Neutrophil (primary cell): ENCODE measurements around the gene LIN52.
A peak's percentile ranks its signal among the peaks of the same experiment; 100 is the strongest.

ENCODE experiments used
- H3K27ac ChIP-seq: fragments of 200-600 bp; sonication (generic); 2 replicates; pipeline ENCODE4 v1.5.1; 2016; ENCODE audit warnings: mild to moderate bottlenecking, moderate library complexity
- H3K27me3 ChIP-seq: fragments of 200-600 bp; sonication (generic); 2 replicates; pipeline ENCODE4 v1.6.0; 2016; ENCODE audit warnings: mild to moderate bottlenecking
- H3K36me3 ChIP-seq: fragments of 200-600 bp; sonication (generic); 2 replicates; pipeline ENCODE4 v1.5.1; 2017
- H3K4me1 ChIP-seq, 2 experiments: fragments of 200-600 bp in 1 of 2; sonication (generic) in 1 of 2; 1 replicate in 1 of 2; 2 replicates in 1 of 2; pipeline versions ENCODE4 v1.5.1 to v1.6.1; 2013 to 2016; ENCODE audit warnings: low read depth in 1 of 2, low read length in 1 of 2, mild to moderate bottlenecking in 1 of 2, moderate library complexity in 1 of 2; ENCODE audit not compliant: control insufficient read depth in 1 of 2, insufficient read depth in 1 of 2
- H3K4me3 ChIP-seq, 2 experiments: fragments of 200-600 bp in 1 of 2; sonication (generic) in 1 of 2; 1 replicate in 1 of 2; 2 replicates in 1 of 2; pipeline ENCODE4 v1.5.1; 2013 to 2016; ENCODE audit warnings: low read depth in 1 of 2, low read length in 1 of 2, mild to moderate bottlenecking in 1 of 2, moderate library complexity in 1 of 2
- H3K9me3 ChIP-seq: fragments of 200-600 bp; sonication (generic); 2 replicates; pipeline ENCODE4 v1.5.1; 2016
- TF ChIP-seq, protein P1 (sequence below): fragments of 200-600 bp; sonication (generic); IDR thresholded peaks from 2 replicates; pipeline ENCODE4 v1.5.1; 2016; ENCODE audit warnings: antibody characterized with exemption

LIN52 gene

DNA sequence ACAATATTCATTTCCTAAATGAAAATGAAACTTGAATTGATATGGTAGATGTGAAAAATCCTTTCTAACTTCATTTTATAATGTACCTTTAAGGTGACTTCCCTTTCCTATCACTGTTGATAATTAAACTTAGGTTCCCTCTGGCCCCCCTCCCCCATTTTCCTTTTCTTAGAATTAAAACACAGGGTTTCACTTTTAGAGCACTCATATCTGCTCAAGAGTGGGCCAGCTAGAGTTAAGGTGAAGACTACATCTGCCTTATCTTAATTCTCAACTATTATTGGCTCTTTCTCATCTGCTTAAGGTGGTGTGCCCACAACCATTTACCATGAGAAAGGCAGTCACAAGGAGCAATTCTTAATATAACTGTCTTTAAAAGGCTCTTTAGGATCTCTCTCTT lies 49.7 kb downstream of the LIN52 start:
- TF ChIP-seq, protein P1, sequence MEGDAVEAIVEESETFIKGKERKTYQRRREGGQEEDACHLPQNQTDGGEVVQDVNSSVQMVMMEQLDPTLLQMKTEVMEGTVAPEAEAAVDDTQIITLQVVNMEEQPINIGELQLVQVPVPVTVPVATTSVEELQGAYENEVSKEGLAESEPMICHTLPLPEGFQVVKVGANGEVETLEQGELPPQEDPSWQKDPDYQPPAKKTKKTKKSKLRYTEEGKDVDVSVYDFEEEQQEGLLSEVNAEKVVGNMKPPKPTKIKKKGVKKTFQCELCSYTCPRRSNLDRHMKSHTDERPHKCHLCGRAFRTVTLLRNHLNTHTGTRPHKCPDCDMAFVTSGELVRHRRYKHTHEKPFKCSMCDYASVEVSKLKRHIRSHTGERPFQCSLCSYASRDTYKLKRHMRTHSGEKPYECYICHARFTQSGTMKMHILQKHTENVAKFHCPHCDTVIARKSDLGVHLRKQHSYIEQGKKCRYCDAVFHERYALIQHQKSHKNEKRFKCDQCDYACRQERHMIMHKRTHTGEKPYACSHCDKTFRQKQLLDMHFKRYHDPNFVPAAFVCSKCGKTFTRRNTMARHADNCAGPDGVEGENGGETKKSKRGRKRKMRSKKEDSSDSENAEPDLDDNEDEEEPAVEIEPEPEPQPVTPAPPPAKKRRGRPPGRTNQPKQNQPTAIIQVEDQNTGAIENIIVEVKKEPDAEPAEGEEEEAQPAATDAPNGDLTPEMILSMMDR: no peak
- Histone ChIP-seq H3K27me3 (no peaks in the 10 kb centered on the region), H3K4me1 (peaks cover 32 to 39% of the 10 kb centered on the region in 2 experiments), H3K4me3 (no peak overlapping the region), H3K27ac (peak overlapping the region; percentile 75), H3K9me3 (no peaks in the 10 kb centered on the region), H3K36me3 (no peaks in the 10 kb centered on the region)

DNA sequence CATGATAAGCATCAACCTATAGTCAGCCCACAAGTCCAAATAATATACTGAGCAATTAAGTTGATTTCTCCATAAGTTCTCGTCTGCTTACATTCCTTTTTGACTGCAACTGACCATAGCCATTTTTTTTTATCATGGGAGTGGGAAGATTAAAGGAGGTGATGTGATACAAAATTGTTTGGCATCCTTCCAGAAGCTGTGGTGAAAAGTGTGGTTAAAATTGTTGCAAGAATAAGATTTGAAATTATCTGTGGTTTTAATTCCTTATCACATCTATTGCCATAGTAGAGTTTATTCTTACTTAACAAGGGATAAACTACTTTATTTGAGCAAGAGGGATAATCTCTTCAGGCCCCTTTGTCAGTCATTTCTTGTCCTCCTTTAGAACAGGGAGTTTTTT lies 50.7 kb downstream of the LIN52 start:
- TF ChIP-seq, protein P1: no peak
- Histone ChIP-seq H3K4me1 (peaks cover 32 to 39% of the 10 kb centered on the region in 2 experiments), H3K36me3 (no peaks in the 10 kb centered on the region), H3K27me3 (no peaks in the 10 kb centered on the region), H3K4me3 (no peak overlapping the region), H3K27ac (no peak overlapping the region), H3K9me3 (no peaks in the 10 kb centered on the region)

DNA sequence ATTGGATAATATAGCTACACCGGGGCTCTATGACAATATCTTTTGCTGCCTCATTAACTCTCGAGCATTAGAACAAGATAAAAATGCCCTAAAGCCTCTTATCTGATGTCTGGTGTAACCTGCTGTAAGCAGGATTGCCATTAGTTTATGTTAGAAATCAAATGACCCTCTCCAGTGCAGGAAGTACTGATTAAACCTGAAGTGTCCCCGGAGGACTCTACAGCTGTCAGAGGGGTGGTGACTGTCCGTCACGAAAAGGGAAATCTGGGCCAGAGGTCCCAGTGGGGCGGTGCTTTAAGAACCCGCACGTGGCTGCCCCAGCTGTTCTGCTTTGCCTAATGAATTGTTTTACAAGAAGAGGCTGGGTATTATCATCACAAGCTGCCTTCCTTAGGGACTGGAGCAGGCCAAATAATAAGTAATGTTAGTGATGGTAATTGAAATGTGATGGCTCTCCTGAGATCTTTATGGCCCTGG lies 55.7 kb downstream of the LIN52 start:
- Histone ChIP-seq H3K4me3 (no peak overlapping the region), H3K27ac (no peak overlapping the region), H3K4me1 (peaks cover 9 to 17% of the 10 kb centered on the region in 2 experiments), H3K27me3 (no peaks in the 10 kb centered on the region), H3K36me3 (no peaks in the 10 kb centered on the region), H3K9me3 (no peaks in the 10 kb centered on the region)
- TF ChIP-seq, protein P1: no peak

DNA sequence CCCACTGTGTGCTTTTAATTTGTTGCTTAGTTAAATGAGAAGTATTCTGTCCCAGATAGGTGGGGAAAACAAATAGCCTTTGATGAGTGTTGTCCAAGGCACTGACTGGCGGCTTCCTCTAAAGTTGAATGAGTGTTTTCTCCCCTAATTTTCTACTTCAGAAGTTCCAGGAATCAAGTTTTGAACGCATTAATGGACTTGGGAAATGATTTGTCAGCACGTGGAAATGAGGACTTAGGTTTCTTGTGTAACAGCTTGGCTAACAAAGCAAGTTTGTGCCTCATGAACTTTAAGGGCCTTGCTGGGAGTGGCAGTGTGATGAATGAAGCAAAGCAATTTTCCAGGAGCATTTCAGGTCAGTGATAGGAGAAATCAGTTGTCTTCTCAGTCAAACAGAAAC lies 56.9 kb downstream of the LIN52 start:
- Histone ChIP-seq H3K27ac (no peak overlapping the region), H3K9me3 (no peaks in the 10 kb centered on the region), H3K4me3 (no peak overlapping the region), H3K4me1 (peaks cover 0 to 4% of the 10 kb centered on the region in 2 experiments), H3K27me3 (no peaks in the 10 kb centered on the region), H3K36me3 (no peaks in the 10 kb centered on the region)
- TF ChIP-seq, protein P1: no peak

DNA sequence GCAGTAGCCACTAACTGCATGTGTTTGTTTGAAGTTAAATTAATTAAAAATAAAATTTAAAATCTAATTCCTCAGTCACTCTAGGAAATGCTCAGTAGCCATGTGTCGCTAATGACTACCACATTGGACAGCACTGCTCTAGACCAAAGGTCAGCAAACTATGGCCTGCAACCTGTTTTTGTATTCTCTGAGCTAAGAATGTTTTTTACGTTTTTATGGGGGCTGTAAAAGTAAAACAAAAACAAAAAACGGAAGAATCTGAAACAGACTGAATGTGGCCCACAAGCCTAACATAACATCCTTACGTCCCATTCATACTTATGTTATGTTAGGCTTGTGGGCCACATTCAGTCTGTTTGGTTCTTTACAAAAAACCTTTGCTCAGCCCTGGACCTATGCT lies 57.8 kb downstream of the LIN52 start:
- TF ChIP-seq, protein P1: no peak
- no peaks in the 10 kb centered on the region for H3K27me3 ChIP-seq

DNA sequence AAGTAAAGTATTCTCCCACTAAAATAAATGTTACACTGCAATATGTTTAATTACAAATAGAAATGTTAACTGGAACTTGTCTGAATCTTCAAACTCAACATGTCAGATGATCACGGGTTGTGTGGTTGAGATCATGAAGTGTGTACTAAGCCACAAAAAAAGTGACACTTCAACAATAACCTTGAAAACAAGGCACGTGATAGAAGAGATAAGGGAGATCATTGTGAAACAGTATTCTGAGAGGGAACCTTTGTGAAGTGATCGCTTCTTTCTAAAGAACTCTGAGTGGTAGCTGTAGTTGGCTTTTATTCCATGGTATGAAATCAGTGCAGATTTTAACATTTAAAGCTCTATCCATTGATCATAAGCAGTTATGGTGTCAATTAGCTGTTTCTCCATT lies 60.0 kb downstream of the LIN52 start:
- TF ChIP-seq, protein P1: no peak
- H3K4me3 ChIP-seq: no peak overlapping the region
- no peaks in the 10 kb centered on the region for H3K9me3 ChIP-seq
- no peaks in the 10 kb centered on the region for H3K27me3 ChIP-seq
- no peaks in the 10 kb centered on the region for H3K36me3 ChIP-seq
- no peak overlapping the region for H3K27ac ChIP-seq
- H3K4me1 ChIP-seq: peaks cover 0 to 3% of the 10 kb centered on the region in 2 experiments

More for the DNA sequence above, 57.8 kb downstream of the LIN52 start:
- Histone ChIP-seq H3K36me3 (no peaks in the 10 kb centered on the region), H3K9me3 (no peaks in the 10 kb centered on the region), H3K27ac (no peak overlapping the region), H3K4me1 (peaks cover 0 to 3% of the 10 kb centered on the region in 2 experiments), H3K4me3 (no peak overlapping the region)
